Neural cell (in vitro differentiated cells): ENCODE results near the gene ME1.

Source experiments
- CTCF ChIP-seq: fragments of 450-650 bp; IDR thresholded peaks from 2 replicates; pipeline ENCODE4 v1.5.1; 2014; ENCODE audit warnings: antibody characterized with exemption, mild to moderate bottlenecking, moderate library complexity; ENCODE audit not compliant: poor library complexity, severe bottlenecking
- EP300 ChIP-seq: fragments of 450-650 bp; conservative IDR thresholded peaks from 2 replicates; pipeline ENCODE4 v1.6.1; 2014; ENCODE audit warnings: antibody characterized with exemption, mild to moderate bottlenecking, moderate library complexity; ENCODE audit not compliant: poor library complexity, severe bottlenecking
- EZH2 ChIP-seq: fragments of 200-600, 300-800 bp; shearing (Covaris generic), sonication (generic); IDR thresholded peaks from 2 replicates; pipeline ENCODE4 v1.6.1; 2014; ENCODE audit warnings: antibody characterized with exemption, low read length, borderline replicate concordance, mild to moderate bottlenecking; ENCODE audit not compliant: insufficient read depth, poor library complexity, severe bottlenecking
- TAF1 ChIP-seq: IDR thresholded peaks from 2 replicates; pipeline ENCODE4 v1.6.1; 2012; ENCODE audit warnings: low read depth

GRCh38 chr6:83292900-83293843, 137.7 kb downstream of the ME1 start:
- TF ChIP-seq EZH2: no peak
- TF ChIP-seq CTCF: no peak
- TF ChIP-seq EP300: no peak
- no peak for TF ChIP-seq TAF1
